GM21423 (cell line): ENCODE results near the gene PLXNA3.
"Not testable (repeated sequence)": the region's sequence is repeated elsewhere in the genome, so short reads cannot be mapped to it uniquely, and the experiment has no call there.

Source experiments
- ATAC-seq: cut with Tn5 transposase; IDR thresholded peaks from one replicate; pipeline ENCODE4 v1.9.1; 2021; ENCODE audit warnings: mild to moderate bottlenecking, moderate library complexity; ENCODE audit not compliant: unreplicated experiment

Gene PLXNA3

GRCh38 chrX:154495472-154495922 lies 37.4 kb downstream of the PLXNA3 start:
- ATAC-seq, result no peak

- not testable (repeated sequence) for ATAC-seq
Measured at GRCh38 chrX:154496591-154497137, 38.6 kb downstream of the PLXNA3 start.

DNA sequence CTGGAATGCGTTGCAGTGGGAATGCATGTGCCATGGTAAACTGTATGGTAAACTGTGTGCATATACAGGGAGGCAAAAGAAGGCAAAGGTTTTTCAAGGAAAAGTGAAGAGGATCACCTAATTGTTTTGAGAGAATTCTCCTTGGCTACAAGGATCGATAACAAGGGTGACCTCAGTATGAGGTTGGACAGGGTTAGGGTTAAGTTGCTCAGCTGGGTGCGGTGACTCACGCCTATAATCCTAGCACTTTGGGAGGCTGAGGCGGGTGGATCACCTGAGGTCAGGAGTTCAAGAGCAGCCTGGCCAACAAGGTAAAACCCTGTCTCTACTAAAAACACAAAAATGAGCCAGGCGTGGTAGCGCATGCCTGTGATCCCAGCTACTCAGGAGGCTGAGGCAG lies 43.3 kb downstream of the PLXNA3 start:
- ATAC-seq, result not testable (repeated sequence)

- no peak for ATAC-seq
Measured at GRCh38 chrX:154502098-154502497, 44.0 kb downstream of the PLXNA3 start.

GRCh38 chrX:154502989-154503388 lies 44.9 kb downstream of the PLXNA3 start:
- ATAC-seq, result no peak

GRCh38 chrX:154505734-154506133 lies 47.7 kb downstream of the PLXNA3 start:
- ATAC-seq, result no peak

DNA sequence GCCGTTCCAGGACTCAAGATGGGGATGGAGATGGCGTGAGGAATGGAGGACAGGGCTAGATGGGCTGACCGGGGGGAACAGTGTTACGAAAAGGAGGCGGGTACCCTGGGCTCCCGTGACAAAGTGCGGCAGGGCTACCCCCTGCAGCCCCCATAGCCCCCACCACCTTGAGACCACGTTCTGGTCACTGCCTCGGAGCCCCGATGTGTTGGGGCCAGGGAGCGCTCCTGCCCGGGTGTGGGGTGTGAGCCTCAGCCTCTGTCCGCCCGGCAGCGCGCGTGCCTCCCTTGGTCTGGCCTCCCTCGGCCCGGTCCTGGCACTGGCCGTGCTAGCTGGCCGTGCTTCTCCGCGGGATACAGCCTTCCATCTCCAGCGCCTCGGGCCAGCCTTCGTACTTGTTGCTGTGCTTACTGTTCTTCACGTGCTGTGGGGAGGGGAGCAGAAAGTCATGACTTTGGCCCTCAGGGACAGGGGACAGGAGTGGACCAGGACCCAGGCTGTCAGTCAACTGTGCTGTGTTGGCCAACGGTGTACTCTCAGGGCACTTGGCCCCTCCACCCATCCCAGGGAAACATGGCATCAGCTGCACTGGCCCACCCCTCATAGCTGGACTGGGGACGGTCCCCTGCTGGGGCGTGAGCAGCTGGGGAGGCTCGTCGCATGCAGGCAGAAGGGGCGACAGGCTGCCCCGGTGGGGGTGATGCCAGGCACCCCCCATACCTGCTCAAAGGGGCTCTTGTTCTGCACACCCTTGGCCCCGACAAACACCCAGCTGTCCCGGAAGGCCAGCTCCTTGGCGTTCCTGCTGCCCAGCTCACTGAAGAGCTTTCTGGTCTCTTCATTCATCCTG lies 48.6 kb downstream of the PLXNA3 start:
- ATAC-seq, result no peak

- ATAC-seq, result no peak
Measured at GRCh38 chrX:154507673-154508383, 49.7 kb downstream of the PLXNA3 start.

GRCh38 chrX:154508384-154508745 lies 50.3 kb downstream of the PLXNA3 start:
- no peak for ATAC-seq

- ATAC-seq, result no peak
Measured at GRCh38 chrX:154509455-154509854, 51.4 kb downstream of the PLXNA3 start.

DNA sequence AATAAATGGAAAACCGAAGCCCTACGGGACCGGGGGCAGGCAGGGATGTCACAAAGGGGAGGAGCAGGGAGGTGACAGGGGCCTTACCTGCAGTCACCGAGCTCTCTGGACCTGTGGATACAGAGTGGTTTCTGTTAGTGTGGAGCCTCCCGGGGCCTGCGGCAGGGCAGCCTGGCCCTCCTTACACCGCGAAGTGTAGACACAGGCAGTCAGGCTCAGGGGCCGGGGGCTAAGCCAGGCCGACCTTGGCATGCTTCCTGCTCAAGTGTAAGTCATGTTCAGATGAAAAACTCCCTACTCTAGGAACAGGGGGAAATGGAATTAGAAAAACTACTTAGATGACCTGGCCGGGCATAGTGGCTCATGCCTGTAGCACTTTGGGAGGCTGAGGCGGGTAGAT lies 53.7 kb downstream of the PLXNA3 start:
- ATAC-seq, result no peak

DNA sequence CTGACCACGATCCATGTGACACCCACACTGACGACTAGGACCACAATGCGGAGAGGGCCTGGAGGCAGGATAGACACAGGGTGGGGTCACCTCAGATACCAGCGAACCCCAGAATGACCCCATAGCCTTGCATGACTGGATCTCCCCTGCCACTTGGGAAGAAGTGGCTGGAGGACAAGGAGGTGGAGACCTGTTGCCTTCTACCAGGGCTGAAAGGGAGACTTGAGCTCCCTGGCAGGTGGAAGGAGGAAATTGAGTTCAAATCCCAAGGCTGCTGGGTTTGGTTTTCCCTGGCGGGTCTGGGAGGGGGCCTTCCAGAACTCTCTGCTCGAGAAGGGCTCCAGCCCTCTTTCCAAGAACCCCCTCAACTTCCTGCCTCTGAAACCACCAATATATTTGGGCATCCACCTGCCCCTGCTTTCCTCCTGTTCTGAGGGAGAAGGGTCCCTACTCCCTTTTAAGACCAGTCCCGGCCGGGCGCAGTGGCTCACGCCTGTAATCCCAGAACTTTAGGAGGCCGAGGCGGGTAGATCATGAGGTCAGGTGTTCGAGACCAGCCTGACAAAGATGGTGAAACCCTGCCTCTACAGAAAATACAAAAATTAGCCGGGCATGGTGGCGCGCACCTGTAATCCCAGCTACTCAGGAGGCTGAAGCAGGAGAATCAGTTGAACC lies 54.9 kb downstream of the PLXNA3 start:
- ATAC-seq, result no peak

- no peak for ATAC-seq
Measured at GRCh38 chrX:154513716-154514115, 55.6 kb downstream of the PLXNA3 start.

DNA sequence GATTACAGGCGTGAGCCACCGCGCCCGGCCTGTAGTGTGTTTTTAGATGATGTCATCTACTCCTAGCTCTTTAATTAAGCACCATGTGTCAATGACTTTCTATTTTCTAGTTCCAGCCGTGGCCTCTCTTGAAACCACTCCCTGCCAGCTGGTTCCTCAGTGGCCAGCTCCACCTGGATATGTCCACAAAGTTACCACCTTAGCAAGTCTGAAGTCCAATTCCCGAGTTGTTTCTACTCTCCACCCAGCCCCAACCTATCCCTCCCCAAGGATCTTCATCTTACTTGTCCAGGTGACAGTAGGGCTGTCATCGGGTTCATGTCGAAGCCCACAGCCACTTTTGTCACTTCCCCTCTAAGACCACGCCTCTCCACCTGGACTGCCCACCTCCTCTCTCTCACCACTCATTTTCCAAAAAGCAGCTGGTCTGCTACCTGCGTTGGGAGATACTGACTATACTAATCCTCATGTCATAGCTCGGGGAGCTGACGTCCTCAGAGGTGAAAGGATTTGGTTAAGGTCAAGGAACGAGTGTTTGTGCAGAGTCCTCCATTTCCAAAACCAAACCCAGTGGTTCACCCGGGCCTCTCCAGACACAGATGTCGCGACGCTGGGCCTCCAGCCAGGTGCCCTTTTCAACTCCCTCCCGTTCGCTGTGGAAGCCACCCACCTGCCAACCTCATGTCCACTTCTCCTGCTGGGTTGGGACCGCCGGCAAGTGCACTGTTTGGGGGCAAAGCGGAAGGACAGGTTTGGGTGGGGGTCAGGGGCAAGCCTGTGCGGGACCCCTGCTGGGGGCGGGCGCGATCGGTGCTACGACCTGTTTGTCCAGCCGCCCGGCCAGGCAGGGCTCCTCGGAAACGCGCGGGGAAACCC lies 57.2 kb downstream of the PLXNA3 start:
- no peak for ATAC-seq

DNA sequence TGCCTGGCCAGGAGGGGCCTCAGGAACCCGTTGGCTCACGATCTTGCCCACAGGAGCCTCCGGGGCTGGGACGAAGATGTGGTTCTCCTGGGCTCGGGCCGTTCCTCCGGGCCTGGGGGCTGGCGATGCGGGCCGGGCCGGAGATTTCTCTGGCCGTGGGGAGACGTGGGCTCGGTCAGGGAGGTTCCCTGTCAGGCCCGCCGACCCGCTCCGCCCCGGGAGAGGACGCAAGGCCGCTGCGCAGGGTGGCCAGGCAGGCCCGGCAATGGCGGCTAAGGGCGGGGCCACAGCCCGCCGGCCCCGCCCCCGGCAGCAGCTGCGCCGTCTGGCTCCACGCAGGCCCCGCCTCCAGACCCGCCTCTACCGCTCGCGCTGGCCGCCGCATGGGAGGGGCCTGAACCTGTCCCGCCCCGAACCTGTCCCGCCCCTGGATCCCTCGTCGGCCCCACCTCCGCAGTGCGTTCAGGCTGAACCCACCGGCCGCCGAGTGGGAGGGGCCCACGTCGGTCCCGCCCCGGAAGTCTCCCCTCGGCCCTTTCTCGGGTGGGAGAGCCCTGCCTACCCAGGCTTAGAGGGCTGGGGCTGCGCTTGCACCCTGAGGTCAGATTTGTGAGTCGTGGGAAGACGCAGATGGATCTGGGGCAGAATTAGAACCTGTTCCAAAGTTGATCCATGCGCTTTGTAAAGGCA lies 58.0 kb downstream of the PLXNA3 start, which contains the start of gene FAM3A:
FAM3A (minus strand) TSS at position 267 of the 690 bp plus-strand sequence. CDS start 460 bp downstream, outside the sequence.
- peak; percentile 94 for ATAC-seq

GRCh38 chrX:154516656-154517100 lies 58.6 kb downstream of the PLXNA3 start:
- no peak for ATAC-seq

DNA sequence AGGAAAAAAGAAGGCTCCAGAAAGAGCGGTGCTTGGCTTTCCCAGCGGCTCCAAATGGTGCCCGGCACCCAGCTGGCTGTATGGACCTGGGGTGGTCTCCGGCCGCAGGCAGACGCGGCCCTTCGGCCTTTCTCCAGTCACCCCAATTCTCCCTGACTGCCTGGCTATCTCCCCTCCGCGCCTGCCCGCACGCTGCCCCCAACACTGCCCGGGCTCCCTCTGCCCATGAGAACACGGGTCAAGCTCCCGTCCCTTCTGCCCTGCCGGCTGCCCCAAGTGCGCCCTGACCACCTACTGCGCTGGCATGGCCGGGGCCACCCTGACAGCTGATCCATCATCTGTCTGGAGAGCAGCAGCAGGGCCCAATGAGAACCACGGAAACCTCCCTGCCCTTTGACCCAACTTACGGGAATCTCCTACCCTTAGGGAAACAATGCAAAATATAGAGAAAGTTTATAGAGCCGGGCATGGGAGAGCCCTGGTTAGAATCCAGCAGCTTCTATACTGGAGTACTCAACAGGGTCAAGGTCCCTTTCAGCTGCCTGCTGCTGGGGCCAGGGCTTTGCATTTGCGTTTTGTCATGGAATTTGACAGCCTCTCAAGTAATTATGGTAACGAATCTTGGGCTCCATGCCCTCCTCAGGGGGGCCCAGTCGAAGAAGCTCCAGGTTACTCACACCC lies 59.2 kb downstream of the PLXNA3 start:
- no peak for ATAC-seq

- ATAC-seq, result no peak
Measured at GRCh38 chrX:154519389-154519788, 61.3 kb downstream of the PLXNA3 start.
